Liver (tissue), 9 donors: ENCODE measurements around the gene IRS1. TPM values are rescaled to one million over a fixed set of nuclear protein-coding genes. Genes with fewer than 3 reads are reported as not detected.

Experiments used
- DNase-seq: peaks from one replicate; pipeline ENCODE4 v3.0.0-alpha.2; 2017; ENCODE audit warnings: low spot score
- H3K27ac ChIP-seq, 2 donors: one replicate each; pipeline ENCODE4 v1.7.0; 2013; ENCODE audit warnings: inconsistent platforms in 2 of 2, low read length in 2 of 2, control low read depth in 1 of 2, low read depth in 1 of 2, mild to moderate bottlenecking in 1 of 2
- H3K27me3 ChIP-seq, 4 donors: one replicate each; pipeline versions ENCODE4 v1.6.1 to v1.7.0; 2013; ENCODE audit warnings: low read length in 3 of 4, inconsistent platforms in 1 of 4, mild to moderate bottlenecking in 1 of 4, moderate library complexity in 1 of 4; ENCODE audit not compliant: control insufficient read depth in 4 of 4, insufficient read depth in 4 of 4
- H3K36me3 ChIP-seq, 4 donors: one replicate each; pipeline versions ENCODE4 v1.6.1 to v1.7.0; 2013; ENCODE audit warnings: low read length in 3 of 4, mild to moderate bottlenecking in 3 of 4, low read depth in 1 of 4, moderate library complexity in 1 of 4; ENCODE audit not compliant: control insufficient read depth in 4 of 4, insufficient read depth in 3 of 4
- H3K4me1 ChIP-seq, 4 donors: one replicate each; pipeline versions ENCODE4 v1.6.1 to v1.7.0; 2013; ENCODE audit warnings: low read length in 3 of 4, mild to moderate bottlenecking in 3 of 4, moderate library complexity in 1 of 4; ENCODE audit not compliant: control insufficient read depth in 4 of 4, insufficient read depth in 4 of 4
- H3K4me3 ChIP-seq, 3 donors: one replicate each; pipeline versions ENCODE4 v1.6.1 to v1.7.0; 2013; ENCODE audit warnings: low read length in 3 of 3, control low read depth in 1 of 3, low read depth in 1 of 3, mild to moderate bottlenecking in 1 of 3
- H3K9ac ChIP-seq, 2 donors: one replicate each; pipeline ENCODE4 v1.7.0; 2013; ENCODE audit warnings: low read length in 2 of 2, mild to moderate bottlenecking in 2 of 2, moderate library complexity in 2 of 2, control low read depth in 1 of 2, low read depth in 1 of 2
- H3K9me3 ChIP-seq, 4 donors: one replicate each; pipeline versions ENCODE4 v1.6.1 to v1.7.0; 2013; ENCODE audit warnings: low read length in 3 of 4; ENCODE audit not compliant: control insufficient read depth in 4 of 4
- EGR1 ChIP-seq, 2 donors: IDR thresholded peaks; 2 replicates each; pipeline ENCODE4 v1.6.1; 2016 to 2018; ENCODE audit warnings: antibody characterized with exemption in 2 of 2, low read depth in 2 of 2
- FOXA1 ChIP-seq: IDR thresholded peaks from 2 replicates; pipeline ENCODE4 v1.6.1; 2016; ENCODE audit warnings: antibody characterized with exemption
- FOXA2 ChIP-seq: IDR thresholded peaks from 2 replicates; pipeline ENCODE4 v1.6.1; 2016; ENCODE audit warnings: antibody characterized with exemption
- GABPA ChIP-seq, 2 donors: IDR thresholded peaks in 1 of 2; conservative IDR thresholded peaks in 1 of 2; 2 replicates each; pipeline ENCODE4 v1.6.1; 2016; ENCODE audit warnings: antibody characterized with exemption in 2 of 2, mild to moderate bottlenecking in 1 of 2, moderate library complexity in 1 of 2
- HNF4A ChIP-seq, 2 donors: conservative IDR thresholded peaks; 2 replicates each; pipeline ENCODE4 v1.6.1; 2016; ENCODE audit warnings: antibody characterized with exemption in 2 of 2, mild to moderate bottlenecking in 2 of 2
- HNF4G ChIP-seq: IDR thresholded peaks from 2 replicates; pipeline ENCODE4 v1.6.1; 2016; ENCODE audit warnings: antibody characterized with exemption
- JUND ChIP-seq, 2 donors: IDR thresholded peaks; 2 replicates each; pipeline ENCODE4 v1.6.1; 2016; ENCODE audit warnings: antibody characterized with exemption in 2 of 2
- NR2F2 ChIP-seq: IDR thresholded peaks from 2 replicates; pipeline ENCODE4 v1.6.1; 2016; ENCODE audit warnings: antibody characterized with exemption
- RAD21 ChIP-seq, 2 donors: IDR thresholded peaks; 2 replicates each; pipeline ENCODE4 v1.6.1; 2016; ENCODE audit warnings: antibody characterized with exemption in 2 of 2, mild to moderate bottlenecking in 2 of 2
- RXRA ChIP-seq, 2 donors: IDR thresholded peaks; 2 replicates each; pipeline ENCODE4 v1.6.1; 2017 to 2018; ENCODE audit warnings: antibody characterized with exemption in 2 of 2, mild to moderate bottlenecking in 1 of 2
- SP1 ChIP-seq: IDR thresholded peaks from 2 replicates; pipeline ENCODE4 v1.6.1; 2018; ENCODE audit warnings: antibody characterized with exemption, mild to moderate bottlenecking
- TAF1 ChIP-seq: conservative IDR thresholded peaks from 2 replicates; pipeline ENCODE4 v1.6.1; 2016; ENCODE audit warnings: antibody characterized with exemption, mild to moderate bottlenecking
- YY1 ChIP-seq: IDR thresholded peaks from 2 replicates; pipeline ENCODE4 v1.6.1; 2016; ENCODE audit warnings: antibody characterized with exemption, mild to moderate bottlenecking
- WGBS: extraction: QIAGEN DNeasy Blood & Tissue Kit; methylation state at CpG from one replicate; pipeline ENCODE4 v1.1.7; 2013; 5-methylcytosine and 5-hydroxymethylcytosine counted together
- polyA plus RNA-seq, 2 donors: library from polyadenylated mRNA; stranded (reverse) in 1 of 2; unstranded in 1 of 2; fragments of 200-250 nt in 1 of 2; fragments of >200 nt in 1 of 2; fragmentation: Nextera tagmentation in 1 of 2; extraction: Ambion mirVana in 1 of 2; gene quantifications; one replicate each; pipeline versions ENCODE4 v1.2.1 to v1.2.3, GENCODE V29; 2013 to 2015
- total RNA-seq, 2 donors: library from RNA; depleted of rRNA; stranded (reverse); fragments of >200 nt; gene quantifications; one replicate each; pipeline ENCODE4 v1.2.3, GENCODE V29; 2014
- TF ChIP-seq, protein P1 (sequence below): IDR thresholded peaks from 2 replicates; pipeline ENCODE4 v1.6.1; 2016; ENCODE audit warnings: antibody characterized with exemption
- TF ChIP-seq, protein P2 (sequence below): IDR thresholded peaks from 2 replicates; pipeline ENCODE4 v1.6.1; 2016; ENCODE audit warnings: antibody characterized with exemption
- TF ChIP-seq, protein P3 (sequence below): IDR thresholded peaks from 2 replicates; pipeline ENCODE4 v1.6.1; 2016; ENCODE audit warnings: antibody characterized with exemption
- TF ChIP-seq, protein P4 (sequence below): fragments of 150-350 bp; IDR thresholded peaks from 2 replicates; pipeline ENCODE4 v1.5.1; 2017; ENCODE audit warnings: improper control_type of control experiment, low read depth, low read length; ENCODE audit not compliant: missing input control
- TF ChIP-seq, protein P5 (sequence below): IDR thresholded peaks from 2 replicates; pipeline ENCODE4 v1.6.1; 2016; ENCODE audit warnings: antibody characterized with exemption, mild to moderate bottlenecking
- donor health status: healthy.
- donor health status: healthy.
- donor health status: healthy.
- donor health status: healthy.
- donor health status: healthy.

IRS1 gene
- total and polyA plus RNA-seq, 4 donors, result 7.4 to 11.6 (median 8.6) TPM

DNA sequence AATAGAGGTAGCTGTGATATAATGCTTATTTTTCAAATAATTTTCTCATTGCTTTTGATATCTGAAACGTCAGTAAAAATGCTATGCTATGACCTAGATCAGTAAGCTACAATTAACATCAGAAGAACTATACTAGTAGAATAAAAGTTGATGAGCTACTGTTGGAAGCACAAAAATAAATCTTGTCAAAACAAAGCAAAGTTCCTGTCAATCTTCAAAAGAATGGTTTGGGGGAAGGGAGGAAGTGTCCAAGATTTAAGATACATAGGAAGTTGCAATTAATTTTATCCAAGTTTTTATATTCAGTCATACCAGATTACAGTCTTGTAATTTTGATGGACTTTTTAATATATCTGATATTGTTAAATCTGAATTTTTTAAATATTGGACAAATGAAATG lies 19.2 kb downstream of the IRS1 start:
- no peaks in the 10 kb centered on the region for H3K9me3 ChIP-seq
- H3K4me1 ChIP-seq, result peaks cover 0 to 7% (median 2%) of the 10 kb centered on the region in 4 donors
- no peak overlapping the region for H3K4me3 ChIP-seq
- H3K27ac ChIP-seq, result no peak overlapping the region
- H3K9ac ChIP-seq, result no peak overlapping the region
- 79% methylated on average over 1 of the region's 1 CpG for WGBS
- no peaks in the 10 kb centered on the region for H3K27me3 ChIP-seq
- TF ChIP-seq, protein P1, sequence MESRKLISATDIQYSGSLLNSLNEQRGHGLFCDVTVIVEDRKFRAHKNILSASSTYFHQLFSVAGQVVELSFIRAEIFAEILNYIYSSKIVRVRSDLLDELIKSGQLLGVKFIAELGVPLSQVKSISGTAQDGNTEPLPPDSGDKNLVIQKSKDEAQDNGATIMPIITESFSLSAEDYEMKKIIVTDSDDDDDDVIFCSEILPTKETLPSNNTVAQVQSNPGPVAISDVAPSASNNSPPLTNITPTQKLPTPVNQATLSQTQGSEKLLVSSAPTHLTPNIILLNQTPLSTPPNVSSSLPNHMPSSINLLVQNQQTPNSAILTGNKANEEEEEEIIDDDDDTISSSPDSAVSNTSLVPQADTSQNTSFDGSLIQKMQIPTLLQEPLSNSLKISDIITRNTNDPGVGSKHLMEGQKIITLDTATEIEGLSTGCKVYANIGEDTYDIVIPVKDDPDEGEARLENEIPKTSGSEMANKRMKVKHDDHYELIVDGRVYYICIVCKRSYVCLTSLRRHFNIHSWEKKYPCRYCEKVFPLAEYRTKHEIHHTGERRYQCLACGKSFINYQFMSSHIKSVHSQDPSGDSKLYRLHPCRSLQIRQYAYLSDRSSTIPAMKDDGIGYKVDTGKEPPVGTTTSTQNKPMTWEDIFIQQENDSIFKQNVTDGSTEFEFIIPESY, result no peak
- TF ChIP-seq, protein P2, sequence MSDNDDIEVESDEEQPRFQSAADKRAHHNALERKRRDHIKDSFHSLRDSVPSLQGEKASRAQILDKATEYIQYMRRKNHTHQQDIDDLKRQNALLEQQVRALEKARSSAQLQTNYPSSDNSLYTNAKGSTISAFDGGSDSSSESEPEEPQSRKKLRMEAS, result no peak
- TF ChIP-seq, protein P3, sequence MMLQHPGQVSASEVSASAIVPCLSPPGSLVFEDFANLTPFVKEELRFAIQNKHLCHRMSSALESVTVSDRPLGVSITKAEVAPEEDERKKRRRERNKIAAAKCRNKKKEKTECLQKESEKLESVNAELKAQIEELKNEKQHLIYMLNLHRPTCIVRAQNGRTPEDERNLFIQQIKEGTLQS, result no peak
- no peak for DNase-seq
- peaks cover 0 to 13% (median 4%) of the 10 kb centered on the region in 4 donors for H3K36me3 ChIP-seq

DNA sequence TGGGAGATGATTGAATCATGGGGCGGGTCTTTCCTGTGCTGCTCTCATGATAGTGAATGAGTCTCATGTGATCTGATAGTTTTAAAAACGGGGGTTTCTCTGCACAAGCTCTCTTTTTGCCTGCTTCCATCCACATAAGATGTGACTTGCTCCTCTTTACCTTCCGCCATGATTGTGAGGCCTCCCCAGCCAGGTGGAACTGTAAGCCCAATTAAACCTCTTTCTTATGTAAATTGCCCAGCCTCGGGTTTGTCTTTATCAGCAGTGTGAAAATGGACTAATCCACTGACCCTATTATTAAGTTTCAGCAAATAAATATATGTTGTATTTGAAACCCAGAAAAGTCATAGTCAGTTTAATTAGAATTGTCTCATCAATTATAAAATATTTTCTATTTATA lies 22.0 kb downstream of the IRS1 start:
- no peaks in the 10 kb centered on the region for H3K9me3 ChIP-seq
- peaks cover 0 to 17% (median 7%) of the 10 kb centered on the region in 4 donors for H3K36me3 ChIP-seq
- DNase-seq, result no peak
- H3K27me3 ChIP-seq, result no peaks in the 10 kb centered on the region
- H3K4me1 ChIP-seq, result peaks cover 4 to 24% (median 12%) of the 10 kb centered on the region in 4 donors
- WGBS, result 89% methylated on average over 4 of the region's 4 CpGs
- TF ChIP-seq JUND (IDR thresholded peaks at IDR 0.05), result no peak
- TF ChIP-seq FOXA2, result no peak
- TF ChIP-seq SP1, result no peak
- TF ChIP-seq, protein P4, sequence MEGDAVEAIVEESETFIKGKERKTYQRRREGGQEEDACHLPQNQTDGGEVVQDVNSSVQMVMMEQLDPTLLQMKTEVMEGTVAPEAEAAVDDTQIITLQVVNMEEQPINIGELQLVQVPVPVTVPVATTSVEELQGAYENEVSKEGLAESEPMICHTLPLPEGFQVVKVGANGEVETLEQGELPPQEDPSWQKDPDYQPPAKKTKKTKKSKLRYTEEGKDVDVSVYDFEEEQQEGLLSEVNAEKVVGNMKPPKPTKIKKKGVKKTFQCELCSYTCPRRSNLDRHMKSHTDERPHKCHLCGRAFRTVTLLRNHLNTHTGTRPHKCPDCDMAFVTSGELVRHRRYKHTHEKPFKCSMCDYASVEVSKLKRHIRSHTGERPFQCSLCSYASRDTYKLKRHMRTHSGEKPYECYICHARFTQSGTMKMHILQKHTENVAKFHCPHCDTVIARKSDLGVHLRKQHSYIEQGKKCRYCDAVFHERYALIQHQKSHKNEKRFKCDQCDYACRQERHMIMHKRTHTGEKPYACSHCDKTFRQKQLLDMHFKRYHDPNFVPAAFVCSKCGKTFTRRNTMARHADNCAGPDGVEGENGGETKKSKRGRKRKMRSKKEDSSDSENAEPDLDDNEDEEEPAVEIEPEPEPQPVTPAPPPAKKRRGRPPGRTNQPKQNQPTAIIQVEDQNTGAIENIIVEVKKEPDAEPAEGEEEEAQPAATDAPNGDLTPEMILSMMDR, result no peak
- TF ChIP-seq, protein P1, result no peak
- TF ChIP-seq, protein P2, result no peak
- TF ChIP-seq HNF4A (conservative IDR thresholded peaks at IDR 0.05), result no peak
- no peak for TF ChIP-seq NR2F2
- TF ChIP-seq, protein P3, result no peak
- no peak for TF ChIP-seq GABPA (IDR thresholded peaks at IDR 0.05 in 1 of 2, conservative IDR thresholded peaks at IDR 0.05 in 1 of 2)
- no peak for TF ChIP-seq RXRA (IDR thresholded peaks at IDR 0.05)
- no peak for TF ChIP-seq RAD21 (IDR thresholded peaks at IDR 0.05)
- TF ChIP-seq EGR1 (IDR thresholded peaks at IDR 0.05; ENCODE audit: low read depth in 2 of 2), result no peak
- TF ChIP-seq HNF4G, result no peak
- TF ChIP-seq YY1, result no peak
- no peak for TF ChIP-seq FOXA1
- TF ChIP-seq, protein P5, sequence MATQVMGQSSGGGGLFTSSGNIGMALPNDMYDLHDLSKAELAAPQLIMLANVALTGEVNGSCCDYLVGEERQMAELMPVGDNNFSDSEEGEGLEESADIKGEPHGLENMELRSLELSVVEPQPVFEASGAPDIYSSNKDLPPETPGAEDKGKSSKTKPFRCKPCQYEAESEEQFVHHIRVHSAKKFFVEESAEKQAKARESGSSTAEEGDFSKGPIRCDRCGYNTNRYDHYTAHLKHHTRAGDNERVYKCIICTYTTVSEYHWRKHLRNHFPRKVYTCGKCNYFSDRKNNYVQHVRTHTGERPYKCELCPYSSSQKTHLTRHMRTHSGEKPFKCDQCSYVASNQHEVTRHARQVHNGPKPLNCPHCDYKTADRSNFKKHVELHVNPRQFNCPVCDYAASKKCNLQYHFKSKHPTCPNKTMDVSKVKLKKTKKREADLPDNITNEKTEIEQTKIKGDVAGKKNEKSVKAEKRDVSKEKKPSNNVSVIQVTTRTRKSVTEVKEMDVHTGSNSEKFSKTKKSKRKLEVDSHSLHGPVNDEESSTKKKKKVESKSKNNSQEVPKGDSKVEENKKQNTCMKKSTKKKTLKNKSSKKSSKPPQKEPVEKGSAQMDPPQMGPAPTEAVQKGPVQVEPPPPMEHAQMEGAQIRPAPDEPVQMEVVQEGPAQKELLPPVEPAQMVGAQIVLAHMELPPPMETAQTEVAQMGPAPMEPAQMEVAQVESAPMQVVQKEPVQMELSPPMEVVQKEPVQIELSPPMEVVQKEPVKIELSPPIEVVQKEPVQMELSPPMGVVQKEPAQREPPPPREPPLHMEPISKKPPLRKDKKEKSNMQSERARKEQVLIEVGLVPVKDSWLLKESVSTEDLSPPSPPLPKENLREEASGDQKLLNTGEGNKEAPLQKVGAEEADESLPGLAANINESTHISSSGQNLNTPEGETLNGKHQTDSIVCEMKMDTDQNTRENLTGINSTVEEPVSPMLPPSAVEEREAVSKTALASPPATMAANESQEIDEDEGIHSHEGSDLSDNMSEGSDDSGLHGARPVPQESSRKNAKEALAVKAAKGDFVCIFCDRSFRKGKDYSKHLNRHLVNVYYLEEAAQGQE, result no peak
- no peak for TF ChIP-seq TAF1
- H3K27ac ChIP-seq, result no peak overlapping the region
- no peak overlapping the region for H3K4me3 ChIP-seq
- no peak overlapping the region for H3K9ac ChIP-seq
